NCI-H146 (cell line): ENCODE measurements around the gene CCDC83.
"Not testable (repeated sequence)": the region's sequence is repeated elsewhere in the genome, so short reads cannot be mapped to it uniquely, and the experiment has no call there.

Source experiments
- DNase-seq: peaks from one replicate; lab custom pipeline; 2025; lab: John Stamatoyannopoulos, UW

Gene CCDC83

GRCh38 chr11:85941380-85941973 is 86.3 kb downstream of the CCDC83 start:
- DNase-seq: peak; percentile 21

DNA sequence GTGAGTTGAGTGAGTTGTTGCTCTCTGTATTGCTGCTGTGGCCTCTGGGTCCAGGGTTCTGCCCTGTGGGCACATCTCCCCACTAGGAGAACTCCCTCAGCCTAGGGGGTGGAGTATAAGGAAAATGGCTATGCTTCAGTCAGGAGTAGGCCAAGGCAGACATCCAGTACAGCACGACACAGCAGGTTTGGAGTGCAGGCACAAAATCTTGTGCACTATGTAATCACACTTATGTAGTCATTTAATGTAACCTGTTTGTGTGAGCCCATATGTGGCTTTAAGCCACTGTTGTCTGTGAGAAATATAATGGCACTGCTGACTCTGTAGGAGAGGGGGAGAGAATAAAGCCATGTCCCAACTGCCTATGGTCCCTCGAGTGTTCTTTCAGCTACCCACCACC is 90.1 kb downstream of the CCDC83 start:
- DNase-seq: no peak

DNA sequence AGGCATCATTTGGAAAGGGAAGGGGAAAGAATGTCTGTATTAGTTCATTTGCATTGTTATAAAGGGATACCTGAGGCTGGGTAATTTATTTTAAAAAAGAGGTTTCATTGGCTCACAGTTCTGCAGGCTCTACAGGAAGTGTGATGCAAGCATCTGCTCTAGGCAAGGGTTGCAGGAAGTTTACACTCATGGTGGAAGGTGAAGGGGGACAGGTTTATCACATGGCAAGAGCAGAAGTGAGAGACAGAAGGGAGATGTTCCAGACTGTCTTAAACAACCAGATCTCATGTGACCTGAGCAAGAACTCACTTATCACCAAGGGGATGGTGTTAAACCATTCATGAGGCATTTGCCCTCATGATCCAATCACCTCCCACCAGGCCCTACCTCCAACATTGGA is 90.6 kb downstream of the CCDC83 start:
- no peak for DNase-seq

GRCh38 chr11:85946221-85946620 is 91.0 kb downstream of the CCDC83 start:
- DNase-seq: no peak

DNA sequence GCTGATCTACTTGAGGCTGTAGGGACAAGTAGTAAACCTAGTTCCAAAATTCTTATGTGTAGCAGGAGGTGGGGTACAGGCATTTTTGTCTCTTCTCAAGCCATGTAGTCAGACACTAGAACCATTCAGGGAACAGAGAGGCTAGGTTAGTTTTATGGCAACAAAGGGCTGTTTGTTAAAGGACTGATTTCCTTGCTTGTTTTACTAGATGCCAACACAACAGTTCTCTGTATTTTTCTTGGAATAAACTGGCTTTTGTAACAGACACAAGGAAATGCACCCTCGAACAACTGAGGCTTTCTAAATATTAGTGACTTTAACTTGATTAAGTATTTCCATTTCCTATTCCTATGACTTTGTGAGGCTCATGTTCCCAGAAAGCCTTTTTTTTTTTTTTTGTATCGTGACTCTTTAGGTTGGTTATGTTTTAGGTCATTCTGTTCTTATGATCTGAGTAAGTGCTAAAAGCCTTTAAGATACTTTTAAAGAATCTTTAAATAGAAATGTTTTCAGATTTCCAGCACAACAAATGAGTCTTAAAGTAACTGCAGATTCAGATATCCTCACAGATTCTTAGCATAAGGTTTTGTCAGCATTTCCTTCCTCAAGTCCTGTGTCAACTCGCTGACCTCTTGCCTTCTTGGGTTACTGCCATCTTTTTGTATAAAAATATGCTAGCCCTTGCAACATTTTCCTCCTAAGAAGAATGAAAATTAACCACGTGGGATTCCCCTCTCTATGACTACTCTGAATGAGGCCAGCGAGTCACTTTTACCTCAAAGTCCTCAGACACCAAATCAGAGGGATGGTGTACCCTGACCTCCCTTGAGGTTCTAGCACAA is 92.5 kb downstream of the CCDC83 start:
- DNase-seq: no peak

DNA sequence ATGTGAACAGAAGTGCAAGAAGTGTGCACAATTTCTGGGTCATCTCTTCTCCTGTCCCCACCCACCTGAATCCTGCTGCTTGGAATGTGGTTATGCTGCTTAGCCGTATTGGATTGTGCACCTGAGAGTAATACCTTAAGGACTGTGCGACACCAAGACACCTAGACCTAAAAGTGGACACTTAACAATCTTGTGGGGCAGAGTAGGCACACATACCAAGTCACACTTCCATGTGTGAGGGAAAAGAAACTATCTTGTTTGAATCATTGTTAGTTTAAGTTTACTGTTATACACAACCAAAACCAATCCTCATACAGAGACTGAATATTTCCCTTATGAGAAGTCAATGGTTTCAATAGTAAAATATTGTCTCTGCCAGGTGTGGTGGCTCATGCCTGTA is 93.7 kb downstream of the CCDC83 start:
- no peak for DNase-seq

- DNase-seq: no peak
Measured at GRCh38 chr11:85949798-85950197, 94.6 kb downstream of the CCDC83 start.

- DNase-seq: no peak
Measured at GRCh38 chr11:85950317-85951048, 95.3 kb downstream of the CCDC83 start.

DNA sequence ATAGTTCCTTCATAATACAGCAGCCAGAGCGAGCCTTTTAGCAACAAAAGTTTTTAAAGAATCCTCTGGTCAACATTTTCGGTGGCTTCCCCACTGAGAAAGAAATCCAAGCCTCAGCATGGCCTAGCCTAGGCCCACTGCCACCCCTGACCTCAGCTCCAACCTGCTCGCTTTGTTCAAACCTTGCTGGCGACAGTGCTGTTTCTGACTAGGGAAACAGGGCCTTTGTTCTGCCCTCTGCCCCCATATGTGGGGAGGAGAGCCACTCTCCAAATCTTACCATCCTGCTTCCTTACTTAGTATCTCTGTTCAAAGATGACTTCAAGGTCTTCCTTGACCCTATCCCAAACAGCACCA is 95.8 kb downstream of the CCDC83 start:
- no peak for DNase-seq

- no peak for DNase-seq
Measured at GRCh38 chr11:85951428-85952107, 96.4 kb downstream of the CCDC83 start.

DNA sequence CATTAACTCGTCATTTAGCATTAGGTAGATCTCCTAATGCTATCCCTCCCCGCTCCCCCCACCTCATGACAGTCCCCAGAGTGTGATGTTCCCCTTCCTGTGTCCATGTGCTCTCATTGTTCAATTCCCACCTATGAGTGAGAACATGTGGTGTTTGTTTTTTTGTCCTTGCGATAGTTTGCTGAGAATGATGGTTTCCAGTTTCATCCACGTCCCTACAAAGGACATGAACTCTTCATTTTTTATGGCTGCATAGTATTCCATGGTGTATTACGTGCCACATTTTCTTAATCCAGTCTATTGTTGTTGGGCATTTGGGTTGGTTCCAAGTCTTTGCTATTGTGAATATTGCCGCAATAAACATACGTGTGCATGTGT is 96.9 kb downstream of the CCDC83 start:
- not testable (repeated sequence) for DNase-seq

DNA sequence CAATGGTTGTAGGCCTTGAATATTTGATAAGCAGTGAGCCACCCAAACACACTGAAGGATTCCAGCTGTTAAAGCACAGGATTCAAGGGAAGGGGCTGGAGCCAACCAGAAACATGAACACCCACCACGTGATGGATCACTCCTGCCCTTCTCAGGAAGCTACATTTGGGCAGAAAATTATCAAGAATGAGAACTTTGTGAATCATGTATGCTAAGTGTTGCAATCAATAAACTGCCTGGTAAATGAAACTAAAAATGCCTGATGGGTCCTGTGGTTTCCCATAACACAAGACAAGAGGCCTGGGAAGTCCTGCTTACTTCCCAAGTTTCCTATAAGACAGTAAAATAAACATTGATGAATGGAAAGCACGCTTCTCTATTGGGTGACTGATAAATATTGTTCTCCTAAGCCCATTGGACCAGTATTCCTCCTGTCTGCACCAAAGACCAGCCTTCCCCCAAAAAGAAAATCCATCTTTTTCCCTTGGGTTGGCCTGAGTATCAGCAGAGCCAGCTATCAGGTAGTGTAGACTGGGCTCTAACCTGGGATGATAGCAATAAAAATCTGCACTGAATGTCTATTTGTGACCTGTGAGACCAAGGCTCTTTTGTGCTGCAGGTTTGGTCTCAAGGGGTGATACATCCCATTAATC is 98.4 kb downstream of the CCDC83 start:
- no peak for DNase-seq

GRCh38 chr11:85955531-85955930 is 100.3 kb downstream of the CCDC83 start:
- no peak for DNase-seq

- no peak for DNase-seq
Measured at GRCh38 chr11:85960678-85961077, 105.5 kb downstream of the CCDC83 start.

DNA sequence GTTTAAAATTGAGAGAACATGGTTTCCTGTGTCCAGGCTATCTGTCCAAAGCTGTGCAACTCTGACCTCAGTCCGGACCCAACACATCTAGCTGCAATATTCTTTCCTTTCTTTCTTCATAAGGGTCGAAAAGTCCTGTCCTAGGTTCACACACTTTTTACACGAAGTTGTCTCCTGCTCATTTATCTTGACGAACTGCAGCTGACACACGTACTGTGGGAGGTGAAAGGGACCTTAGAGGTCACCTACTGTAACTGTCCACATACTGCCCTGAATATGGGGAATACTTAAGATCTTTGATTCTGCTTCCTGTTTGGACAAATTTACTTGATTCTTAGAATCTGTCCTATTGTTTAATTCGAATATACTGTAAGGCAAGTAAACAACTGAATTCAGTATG is 105.9 kb downstream of the CCDC83 start:
- no peak for DNase-seq

- DNase-seq: peak; percentile 7
Measured at GRCh38 chr11:85961930-85962363, 106.8 kb downstream of the CCDC83 start.

DNA sequence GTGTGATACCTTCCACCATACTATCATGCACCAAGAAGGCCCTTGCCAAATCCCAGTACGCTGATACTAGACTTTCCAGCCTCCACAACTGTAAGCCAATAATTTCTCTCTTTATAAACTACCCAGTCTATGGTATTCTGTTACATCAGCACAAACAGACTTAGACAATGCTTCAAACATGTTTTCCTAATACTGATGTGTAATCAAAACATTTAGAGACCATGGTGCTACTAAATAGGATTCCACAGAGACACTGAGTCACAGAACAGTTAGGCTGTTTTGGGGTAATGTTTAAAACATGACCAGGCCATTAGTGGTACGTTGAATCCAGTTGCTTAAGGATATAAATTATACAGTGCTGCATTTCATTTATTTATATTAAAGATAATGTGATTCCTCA is 110.0 kb downstream of the CCDC83 start:
- no peak for DNase-seq

DNA sequence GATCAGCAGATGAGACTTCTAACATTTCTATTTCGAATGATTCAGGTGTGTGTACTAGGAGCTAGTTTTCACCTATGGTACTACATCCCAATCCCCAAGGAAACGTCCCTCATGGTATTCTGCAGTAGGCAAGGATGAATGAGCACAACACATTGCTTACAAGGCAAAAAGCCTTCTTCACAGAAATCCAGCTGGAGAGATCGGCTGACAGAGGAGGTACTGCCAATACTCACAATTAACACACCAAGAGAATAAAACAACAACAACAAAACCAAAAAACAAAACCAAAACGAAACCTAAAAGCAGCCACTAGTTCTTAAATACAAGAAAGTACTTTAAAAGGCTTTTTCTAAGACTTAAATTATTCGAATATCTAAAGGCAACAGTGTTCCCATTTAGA is 112.3 kb downstream of the CCDC83 start:
- no peak for DNase-seq
